COLO829 (cell line): Measurements from ENCODE around the gene SLC20A1.

Source experiments
- DNase-seq: peaks from one replicate; pipeline ENCODE4 v3.0.0; 2012; ENCODE audit warnings: low spot score

The SLC20A1 gene

DNA sequence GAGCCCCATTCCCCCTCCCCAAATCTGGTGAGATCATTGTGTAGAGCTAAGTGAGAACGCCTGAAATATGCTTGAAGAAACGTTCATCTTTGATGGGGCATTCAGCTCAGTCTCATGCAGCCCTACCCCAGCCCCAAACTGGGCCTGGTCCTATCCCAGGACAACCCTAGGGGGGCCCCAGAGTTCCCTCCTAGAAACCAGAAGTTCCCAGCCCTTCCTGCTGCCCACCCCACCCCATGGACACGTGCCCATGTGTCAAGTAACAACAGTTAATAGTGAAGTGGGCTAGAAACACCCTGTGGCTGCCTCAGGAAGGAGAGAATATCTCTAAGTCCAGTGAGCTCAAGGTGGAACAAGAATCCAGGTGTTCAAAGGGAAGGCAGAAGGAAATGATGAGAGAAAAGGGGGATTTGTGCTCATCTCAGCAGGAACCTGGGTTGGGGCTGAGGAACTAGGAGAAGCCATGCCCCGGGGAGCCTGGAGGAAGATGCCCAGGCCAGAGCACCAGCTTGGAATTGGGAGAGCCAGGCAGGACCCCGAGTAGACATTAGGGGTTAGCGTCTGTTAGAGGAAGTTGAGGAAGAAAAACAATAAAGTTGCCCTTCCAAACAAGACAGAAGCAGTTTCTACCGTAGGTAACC is 20.1 kb upstream of the SLC20A1 start:
- DNase-seq: no peak

DNA sequence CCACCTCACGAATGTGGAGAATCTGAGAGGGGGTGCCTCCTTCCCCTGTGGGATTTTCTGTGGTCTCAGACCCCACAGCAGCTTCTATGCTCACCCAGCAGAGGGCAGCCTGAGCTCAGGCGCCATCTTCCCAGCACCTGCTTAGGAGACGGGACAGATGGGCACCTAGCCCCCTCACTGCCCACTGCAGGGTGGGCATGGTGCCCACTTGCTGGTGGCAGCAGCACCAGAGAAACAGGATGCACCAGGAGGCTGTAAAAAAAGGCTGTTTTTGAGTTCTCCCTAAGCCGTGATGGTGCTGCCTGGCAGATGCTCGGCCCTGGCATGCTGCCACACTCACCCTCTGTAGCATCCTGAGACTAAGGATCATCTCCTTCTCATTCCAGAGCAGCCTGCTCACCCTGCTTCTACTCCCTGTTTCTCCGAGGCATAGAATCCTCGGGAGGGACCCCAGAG is 19.1 kb upstream of the SLC20A1 start:
- DNase-seq: peak; percentile 62

DNA sequence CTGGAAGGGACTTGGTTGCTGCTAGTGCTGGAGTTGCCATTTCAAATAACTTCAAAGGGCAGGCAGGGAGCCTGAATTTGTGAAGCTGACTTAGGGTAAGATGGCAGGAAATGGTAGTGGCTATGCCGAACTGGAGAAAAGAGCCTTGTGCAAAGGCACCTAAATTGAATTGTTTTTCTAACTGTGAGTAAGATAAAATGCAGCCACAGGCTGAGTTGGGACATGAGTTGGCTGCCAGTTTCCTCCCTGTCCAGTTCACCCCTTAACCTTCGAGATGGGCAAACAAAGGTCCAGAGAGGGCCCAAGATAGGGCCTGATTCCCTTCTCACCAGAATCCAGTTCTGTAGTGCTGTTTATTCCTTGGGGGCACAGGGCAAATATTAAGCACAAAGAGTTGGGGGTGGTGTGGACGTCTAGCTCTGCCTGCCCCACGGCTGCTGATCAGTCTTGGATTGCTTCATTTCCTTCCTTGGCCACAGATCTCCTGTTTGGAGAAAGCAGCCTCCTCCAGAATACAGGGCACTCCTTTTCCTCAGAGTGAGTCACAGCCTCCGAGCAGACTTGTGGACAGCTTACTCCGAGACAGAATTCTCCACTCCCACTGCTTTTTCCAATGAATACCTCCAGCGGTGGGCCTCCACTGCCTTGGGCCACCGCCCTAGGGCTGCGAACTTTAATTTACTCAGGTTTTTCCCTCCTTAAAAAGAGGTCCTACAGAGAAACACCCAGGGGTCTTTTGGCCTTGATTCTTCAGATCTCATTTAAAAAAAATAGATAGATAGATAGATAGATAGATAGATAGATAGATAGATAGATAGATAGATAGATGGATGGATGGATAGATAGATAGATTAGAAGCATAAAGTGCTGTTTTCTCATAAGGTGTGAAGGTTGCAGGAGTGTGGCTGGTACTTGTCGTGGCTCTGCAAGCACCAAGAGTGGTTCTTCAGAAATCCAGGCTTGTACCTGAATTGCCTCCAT is 18.4 kb upstream of the SLC20A1 start:
- DNase-seq: peak; percentile 83

DNA sequence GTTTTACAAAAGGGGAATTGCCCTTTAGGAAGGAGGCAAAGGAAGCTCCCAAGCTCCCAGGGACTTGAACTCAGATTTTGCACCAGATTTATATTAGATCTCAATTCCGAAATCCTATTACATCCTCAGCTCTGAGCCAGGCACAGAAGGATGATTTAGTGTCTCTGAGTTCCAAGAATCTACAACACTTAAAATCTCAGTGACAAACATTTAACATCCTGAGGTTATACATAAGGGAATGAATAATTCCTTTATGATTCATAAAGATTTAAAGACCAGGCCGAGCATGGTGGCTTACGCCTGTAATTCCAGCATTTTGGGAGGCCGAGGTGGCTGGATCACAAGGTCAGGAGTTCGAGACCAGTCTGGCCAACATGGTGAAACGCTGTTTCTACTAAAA is 16.5 kb upstream of the SLC20A1 start:
- no peak for DNase-seq

DNA sequence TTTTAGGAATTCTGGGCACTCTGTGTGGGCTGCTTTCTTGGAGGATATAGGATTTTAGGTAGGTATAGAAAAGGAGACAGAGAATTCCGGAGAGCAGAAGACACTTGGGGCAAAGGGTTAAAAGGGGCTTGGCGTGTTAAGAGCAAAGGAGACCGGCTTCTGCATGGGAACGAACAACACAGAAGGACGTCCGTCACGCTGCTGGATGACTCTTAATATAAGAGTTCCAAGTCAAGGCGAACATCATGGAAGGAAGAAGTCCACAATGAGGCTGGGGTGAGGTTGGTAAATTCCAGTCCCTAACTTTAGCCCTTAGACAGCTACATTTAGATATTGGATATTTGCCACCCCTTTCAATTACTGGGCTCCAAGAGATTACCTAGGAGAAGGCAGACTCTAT is 15.9 kb upstream of the SLC20A1 start:
- no peak for DNase-seq

DNA sequence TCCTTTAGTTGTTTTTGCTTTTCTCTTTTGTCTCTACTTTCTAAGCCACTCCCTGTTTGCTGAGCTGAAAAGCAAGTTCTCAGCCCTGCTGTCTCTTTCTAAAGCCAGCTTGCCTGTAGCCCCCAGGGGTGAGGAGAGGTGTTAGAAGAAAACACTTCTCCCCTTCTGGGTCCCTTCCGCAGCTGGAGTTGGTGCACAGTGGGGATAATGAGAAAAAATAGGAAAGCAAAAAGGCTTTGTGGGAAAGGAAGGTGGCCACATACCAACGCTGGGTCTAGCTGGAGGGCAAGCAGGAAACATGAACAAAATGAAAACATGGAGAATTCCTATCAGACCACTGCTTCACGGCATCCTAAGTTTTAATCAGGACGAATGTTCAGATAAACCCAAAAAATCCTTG is 15.5 kb upstream of the SLC20A1 start:
- no peak for DNase-seq

DNA sequence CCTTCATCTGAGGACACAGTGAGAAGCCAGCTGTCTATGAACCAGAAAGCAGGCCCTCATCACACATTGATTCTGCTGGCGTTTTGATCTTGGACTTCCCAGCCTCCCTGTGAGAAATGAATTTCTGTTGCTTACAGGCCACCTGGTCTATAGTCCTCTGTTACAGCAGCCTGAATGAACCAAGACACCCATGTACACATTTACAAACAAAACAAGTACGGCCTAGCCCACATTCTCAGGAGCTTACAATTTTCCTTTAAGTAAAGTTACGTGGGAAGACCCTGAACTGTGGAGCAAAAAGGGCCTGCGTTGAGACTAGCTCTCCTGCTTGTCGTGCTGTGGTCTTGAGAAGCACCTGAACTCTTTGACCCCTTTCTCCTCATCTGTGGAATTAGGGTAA is 12.0 kb upstream of the SLC20A1 start:
- DNase-seq: no peak

DNA sequence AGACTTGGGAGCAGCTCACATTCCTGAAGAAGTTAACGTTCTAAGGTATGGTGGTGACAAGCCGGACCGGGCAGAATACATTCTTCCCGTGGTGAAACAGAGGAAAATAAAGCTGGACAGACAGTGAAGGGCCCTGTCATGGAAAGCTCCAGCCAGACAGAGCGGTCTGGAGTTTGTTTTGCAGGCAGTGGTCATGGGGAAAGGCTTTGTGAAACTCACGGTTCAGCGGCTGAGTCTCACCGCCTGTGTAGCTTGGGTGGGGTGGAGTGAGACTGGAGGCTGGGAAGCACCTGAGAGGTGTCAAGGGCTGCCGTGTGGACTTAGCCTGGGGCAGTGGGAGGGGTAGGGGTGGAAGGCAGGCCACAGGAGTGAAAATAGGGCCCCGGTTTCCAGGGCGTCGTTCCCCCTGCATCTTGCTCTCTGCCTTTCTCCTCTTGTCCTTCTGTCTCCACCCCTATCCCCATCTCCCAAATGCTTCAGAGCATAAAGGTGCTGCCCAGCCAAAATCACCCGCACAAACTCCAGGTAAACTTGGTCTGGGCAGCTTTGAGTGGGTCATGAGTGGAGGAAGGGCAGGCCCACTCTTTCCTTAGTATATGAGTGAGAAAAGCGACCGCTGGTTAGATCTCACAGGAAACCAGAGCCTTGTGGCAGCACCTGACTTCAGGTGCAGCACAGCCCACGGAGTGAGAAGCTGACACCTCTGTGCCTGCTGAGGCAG is 11.4 kb upstream of the SLC20A1 start:
- DNase-seq: no peak

DNA sequence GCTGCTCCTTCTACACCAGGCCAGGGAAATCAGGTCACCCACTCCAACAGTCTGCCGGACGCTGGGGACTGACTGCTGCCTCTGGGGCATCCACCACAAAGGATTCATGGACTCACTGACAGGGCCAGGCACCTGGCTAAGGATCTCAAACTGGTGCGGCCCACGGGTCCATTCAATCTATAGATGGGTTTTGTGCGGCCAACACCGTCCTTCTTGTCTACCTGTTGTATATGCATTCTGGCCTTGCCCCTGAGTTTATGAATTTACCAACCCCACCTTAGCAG is 10.9 kb upstream of the SLC20A1 start:
- DNase-seq: no peak

DNA sequence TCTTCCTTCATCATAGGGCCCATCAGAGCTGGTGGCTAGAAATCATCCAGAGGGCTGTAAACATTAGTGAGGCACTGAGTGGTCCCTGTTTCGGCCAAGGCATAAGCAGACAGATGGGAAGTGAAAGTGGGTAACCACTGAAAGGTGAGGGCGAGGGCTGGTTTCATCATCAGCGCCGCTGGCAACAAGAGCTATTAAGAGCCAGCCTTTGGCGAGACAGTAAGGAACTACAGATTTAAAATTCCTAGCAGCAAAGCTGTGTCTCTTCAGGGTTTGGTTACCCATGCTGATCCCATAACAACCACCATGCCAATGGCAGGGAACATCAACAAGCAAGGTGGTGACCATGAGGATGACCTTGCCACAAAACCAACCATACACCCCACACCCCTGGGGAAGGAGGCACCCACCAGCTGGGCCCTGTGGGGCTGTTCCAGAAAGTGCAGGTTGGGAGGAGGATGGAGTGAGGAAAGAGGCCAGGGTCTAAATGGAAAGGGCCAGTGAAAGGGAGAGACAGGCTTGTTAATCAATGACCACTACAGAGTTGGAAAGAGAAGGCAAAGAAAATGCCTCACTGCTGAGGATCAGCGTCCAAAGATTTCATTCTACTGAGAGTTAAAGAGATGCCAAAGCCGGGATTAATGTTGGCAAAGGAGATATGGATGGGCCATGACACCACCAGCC is 9.0 kb upstream of the SLC20A1 start:
- no peak for DNase-seq

DNA sequence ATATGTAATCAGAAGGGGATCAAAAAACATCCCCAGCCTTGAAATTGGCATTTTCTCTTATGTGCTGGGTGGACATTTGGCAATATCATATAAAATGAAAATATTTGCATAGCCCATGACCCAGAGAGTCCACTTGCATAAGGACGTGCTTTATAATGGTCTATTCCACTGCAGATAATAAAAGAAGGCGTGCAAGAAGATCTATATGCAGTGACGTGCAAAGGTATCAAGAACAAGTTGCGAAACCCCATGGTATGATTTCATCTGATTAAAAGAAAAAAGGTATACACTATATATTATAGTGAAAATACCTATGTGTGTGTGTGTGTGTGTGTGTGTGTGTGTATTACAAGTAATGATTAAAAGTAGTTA is 8.5 kb upstream of the SLC20A1 start:
- DNase-seq: no peak

DNA sequence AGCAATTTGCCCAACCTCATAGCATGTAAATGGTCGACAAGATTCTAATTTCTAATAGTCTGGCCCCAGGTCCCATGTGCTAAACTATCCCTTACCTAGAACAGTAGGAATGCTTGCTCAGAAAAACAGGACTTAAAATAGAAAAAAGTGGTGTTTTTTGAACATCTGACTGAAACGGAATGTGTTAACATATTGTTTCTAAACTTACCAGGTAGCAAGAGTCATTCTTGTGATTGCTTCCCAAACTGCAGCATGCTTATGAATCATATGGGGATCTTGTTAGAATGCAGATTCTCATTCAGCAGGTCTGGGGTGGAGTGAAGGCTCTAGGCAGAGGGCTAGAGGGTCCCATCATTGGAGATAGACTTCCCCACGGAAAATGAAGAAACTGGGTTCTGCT is 5.8 kb upstream of the SLC20A1 start:
- DNase-seq: no peak

DNA sequence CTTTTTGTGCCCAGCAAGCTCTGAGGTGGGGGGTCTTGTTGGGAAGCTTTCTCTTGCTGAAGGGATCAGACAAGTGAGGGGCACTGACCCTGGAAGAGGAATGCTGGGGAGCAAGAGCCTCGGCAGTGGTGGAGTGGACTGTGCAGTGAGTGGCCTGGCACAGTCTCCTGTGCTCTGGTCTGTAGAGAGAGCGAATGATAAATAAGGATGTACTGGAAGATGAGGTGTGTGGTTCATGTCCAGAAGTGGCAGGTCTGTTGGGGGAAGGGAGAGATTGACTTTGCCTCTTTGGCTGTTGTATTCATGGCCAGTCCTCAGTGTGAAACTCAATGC is 5.3 kb upstream of the SLC20A1 start:
- DNase-seq: no peak

DNA sequence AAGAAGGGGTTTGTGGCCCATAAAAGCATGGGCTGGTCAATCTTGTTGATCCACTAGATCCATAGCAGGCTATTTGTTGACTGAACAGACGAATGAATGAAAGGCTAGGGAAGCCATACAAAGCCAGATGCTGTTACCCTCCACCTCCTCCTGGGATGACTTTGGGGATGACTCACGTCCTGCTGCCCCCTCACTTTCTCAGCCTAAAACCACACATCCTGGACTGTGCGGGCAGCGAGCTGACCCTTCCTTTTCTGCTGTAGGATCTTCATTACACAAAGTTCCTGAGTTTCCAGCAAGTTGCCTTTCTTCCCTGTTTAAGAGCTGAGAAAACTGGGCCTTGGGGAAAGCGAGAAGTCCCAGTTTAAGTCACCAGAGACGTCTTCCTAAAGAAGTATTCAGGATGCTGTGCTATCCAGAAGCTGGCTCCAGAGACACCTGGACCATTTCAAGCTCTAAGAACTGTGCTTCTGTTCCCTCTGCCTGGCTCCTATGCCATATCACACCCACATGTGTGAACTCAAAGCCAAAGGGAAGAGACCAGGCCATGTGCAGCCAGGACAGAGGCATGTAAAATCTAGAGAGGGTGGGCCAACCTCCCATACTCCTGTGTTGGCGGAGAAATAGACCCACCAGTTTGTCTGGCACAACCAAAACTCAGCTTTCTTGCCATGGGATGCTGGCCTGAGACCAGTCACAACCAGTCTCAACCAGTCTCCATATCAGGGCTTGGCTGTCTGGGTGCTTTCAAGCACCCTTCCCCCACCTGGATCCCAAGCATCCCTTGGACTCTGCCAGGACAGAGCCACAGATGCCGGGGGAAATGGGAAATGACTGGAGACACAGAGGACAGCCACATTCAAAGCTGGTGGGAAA is 4.7 kb upstream of the SLC20A1 start:
- DNase-seq: peak; percentile 82

DNA sequence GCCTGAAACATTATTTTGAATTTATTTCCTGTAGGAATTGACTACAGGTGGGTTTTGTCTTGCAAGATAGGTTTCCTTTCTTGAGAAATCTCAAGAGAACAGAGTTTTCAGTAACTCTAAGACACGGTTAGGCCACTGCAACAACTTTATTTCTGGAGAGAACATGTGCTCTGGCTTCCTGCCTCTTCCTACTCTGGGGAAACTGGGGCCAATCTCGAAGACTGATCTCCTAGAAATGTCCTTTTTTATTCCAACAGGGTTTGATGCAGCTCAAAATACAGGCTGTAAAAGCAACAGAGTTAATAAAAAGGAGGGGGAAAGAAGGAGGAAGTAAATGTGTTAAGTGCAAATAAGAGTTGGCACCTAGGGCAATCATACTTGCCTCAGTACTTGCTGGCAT is 4.0 kb upstream of the SLC20A1 start:
- DNase-seq: no peak

DNA sequence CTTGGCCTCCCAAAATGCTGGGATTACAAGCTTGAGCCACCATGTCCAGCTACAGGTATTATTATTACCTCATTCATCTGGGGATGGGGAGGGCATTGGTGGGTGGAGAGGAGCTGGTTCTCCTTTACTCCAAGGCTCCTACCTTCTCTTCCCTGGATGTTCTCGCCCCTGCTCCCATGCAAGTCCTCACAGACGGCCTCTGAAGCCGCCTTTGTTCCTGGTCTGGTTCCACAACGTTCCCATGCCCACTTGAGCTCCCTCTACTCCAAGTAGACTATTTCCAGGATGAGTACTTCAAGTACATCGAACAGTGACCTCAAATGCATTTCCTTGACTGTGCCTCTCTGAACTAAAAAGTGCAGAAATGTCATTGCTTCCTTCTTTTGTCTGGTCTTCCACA is 3.2 kb upstream of the SLC20A1 start:
- DNase-seq: no peak

DNA sequence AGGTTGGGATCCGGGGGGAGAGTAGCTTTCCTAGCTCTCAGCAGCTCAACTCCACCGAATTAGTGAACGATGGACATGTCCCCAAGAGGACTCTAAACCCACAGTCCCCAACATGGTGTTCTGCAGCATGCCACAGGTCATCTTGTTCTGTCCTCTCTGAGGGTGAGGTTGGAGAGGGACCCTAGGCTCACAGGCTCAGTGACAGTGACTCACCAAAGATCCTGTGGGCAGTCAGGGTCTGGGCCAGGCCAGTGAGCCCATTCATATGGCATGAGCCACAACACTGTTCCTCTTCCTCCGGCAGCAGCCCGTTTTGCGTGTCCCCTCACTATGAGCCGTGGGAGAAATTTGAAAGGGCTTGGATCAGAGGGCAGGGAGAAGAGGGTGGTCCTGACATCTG is 2.8 kb upstream of the SLC20A1 start:
- DNase-seq: no peak

DNA sequence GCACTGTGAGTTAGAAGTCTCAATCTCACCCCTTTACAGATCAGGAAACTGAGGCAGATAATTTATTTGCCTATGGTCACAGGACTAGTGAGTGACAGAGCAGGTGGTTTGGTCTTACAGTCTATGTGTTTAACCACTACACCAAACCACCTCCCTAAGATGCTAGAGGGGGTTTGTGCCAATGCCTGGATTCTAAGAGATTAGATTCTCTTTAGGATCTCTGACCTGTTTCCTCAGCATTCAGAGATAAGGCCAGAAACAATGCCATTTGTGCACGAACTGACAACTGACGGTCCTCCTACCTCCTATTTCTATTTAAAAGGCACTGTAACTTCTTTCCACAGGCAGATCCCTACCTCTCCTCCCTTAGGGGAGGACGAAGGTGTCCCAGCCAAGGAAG is 2.3 kb upstream of the SLC20A1 start:
- DNase-seq: no peak

DNA sequence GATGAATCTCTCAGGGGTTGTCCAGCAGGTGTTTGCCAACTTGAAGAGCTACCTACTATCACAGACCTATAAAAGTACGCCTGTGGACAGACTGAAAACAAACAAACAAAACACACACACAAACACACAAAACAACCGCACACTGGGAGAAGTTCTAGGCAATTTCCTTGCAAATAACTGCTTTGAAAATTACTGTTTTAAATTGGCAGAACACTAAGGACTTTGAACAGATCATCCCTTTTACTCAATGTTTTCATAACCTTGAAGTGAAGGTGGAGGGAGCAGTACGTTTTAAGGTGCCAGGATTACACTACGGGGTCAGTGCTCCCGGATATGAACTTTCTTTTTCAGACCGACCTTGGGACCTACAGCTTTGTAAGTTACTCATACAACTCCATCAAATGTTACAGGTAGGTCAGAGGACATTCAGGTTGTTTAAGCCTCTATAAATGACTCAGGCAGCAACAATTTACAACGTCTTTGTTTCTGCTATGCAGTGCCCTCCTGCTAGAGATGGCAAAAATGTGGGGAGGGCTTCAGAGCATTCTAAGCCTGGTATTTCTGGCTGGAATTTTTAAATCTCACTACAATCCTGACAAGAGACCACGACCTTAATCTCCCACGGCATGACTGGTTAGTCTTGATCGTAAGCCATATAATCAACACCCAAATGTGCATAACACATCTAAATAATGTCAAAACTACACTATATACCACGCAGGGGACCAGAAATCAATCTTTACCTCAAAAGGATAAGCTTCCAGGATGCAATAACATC is 1.4 kb upstream of the SLC20A1 start:
- no peak for DNase-seq

DNA sequence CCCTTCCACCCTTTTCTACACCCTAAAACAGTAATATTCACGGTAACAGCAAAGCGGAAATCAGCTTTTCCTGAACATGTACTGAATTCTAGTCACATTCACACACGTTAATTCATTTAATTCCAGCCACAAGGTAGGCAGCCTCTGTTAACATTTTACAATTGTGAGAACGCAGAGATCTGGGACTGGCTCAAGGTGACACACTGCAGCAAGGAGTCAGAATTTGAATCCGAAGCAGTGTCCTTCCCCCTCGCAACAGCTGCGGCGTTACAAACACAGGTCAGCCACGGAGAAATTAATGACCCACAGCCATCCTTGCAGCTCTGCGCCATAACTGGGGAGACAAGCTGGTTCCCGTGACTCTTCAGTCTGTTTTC is 818 bp upstream of the SLC20A1 start:
- no peak for DNase-seq
